Body of pancreas (tissue), 4 donors: Measurements from ENCODE around the gene WDR18. TPM values are rescaled to one million over a fixed set of nuclear protein-coding genes. Genes with fewer than 3 reads are reported as not detected.

Experiments
- ATAC-seq: fragments of 150-250 bp; one replicate; pipeline ENCODE4 v1.9.1; 2016
- DNase-seq, 4 donors: peaks; one replicate each; pipeline ENCODE4 v3.0.0-alpha.2; 2019
- H3K27ac ChIP-seq, 4 donors: fragments of 200-600 bp; sonication (generic); 1 replicate in 3 of 4; 2 replicates in 1 of 4; pipeline versions ENCODE4 v1.5.1 to v1.6.1; 2016 to 2019; ENCODE audit warnings: mild to moderate bottlenecking in 1 of 4, mixed read lengths in 1 of 4, moderate library complexity in 1 of 4
- H3K27me3 ChIP-seq, 2 donors: fragments of 200-600 bp; sonication (generic); one replicate each; pipeline ENCODE4 v1.6.0; 2016; ENCODE audit warnings: mild to moderate bottlenecking in 1 of 2
- H3K36me3 ChIP-seq, 2 donors: fragments of 200-600 bp; sonication (generic); replicated peaks in 1 of 2; 2 replicates each; pipeline ENCODE4 v1.5.1; 2016; ENCODE audit warnings: low read depth in 2 of 2; ENCODE audit not compliant: insufficient read depth in 1 of 2
- H3K4me1 ChIP-seq: fragments of 200-600 bp; sonication (generic); one replicate; pipeline ENCODE4 v1.6.0; 2016
- H3K4me3 ChIP-seq, 2 donors: fragments of 200-600 bp; sonication (generic); 1 replicate in 1 of 2; 2 replicates in 1 of 2; pipeline ENCODE4 v1.5.1; 2016 to 2019
- H3K9me3 ChIP-seq, 3 donors: fragments of 200-600 bp; sonication (generic); 1 replicate in 2 of 3; 2 replicates in 1 of 3; pipeline ENCODE4 v1.5.1; 2016
- POLR2A ChIP-seq, 3 donors: fragments of 450-650 bp; IDR thresholded peaks; one replicate each; pipeline ENCODE4 v1.6.1; 2016; ENCODE audit warnings: antibody characterized with exemption in 3 of 3, mild to moderate bottlenecking in 2 of 3
- WGBS, 2 donors: methylation state at CpG; one replicate each; pipeline ENCODE4 v1.1.5; 2017; 5-methylcytosine and 5-hydroxymethylcytosine counted together
- intact Hi-C: fragments of 100-400 bp; cut with DNase I; formaldehyde crosslinking; loops from one replicate; pipeline ENCODE4 v1.15.1; 2023
- total RNA-seq, 2 donors: library from RNA; depleted of rRNA; stranded (reverse); fragments of >200 nt; gene quantifications; one replicate each; pipeline ENCODE4 v1.1.0, GENCODE V29; 2016
- TF ChIP-seq, protein P1 (sequence below), 7 experiments: fragments of 450-650 bp in 4 of 7; fragments of 200-600 bp in 3 of 7; sonication (generic) in 3 of 7; IDR thresholded peaks; one replicate each; pipeline ENCODE4 v1.5.1; 2016 to 2019; ENCODE audit warnings: antibody characterized with exemption in 7 of 7

WDR18 gene, protein sequence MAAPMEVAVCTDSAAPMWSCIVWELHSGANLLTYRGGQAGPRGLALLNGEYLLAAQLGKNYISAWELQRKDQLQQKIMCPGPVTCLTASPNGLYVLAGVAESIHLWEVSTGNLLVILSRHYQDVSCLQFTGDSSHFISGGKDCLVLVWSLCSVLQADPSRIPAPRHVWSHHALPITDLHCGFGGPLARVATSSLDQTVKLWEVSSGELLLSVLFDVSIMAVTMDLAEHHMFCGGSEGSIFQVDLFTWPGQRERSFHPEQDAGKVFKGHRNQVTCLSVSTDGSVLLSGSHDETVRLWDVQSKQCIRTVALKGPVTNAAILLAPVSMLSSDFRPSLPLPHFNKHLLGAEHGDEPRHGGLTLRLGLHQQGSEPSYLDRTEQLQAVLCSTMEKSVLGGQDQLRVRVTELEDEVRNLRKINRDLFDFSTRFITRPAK
- 10 to 100 TPM; 15.3 to 53.1 TPM for total RNA-seq

DNA sequence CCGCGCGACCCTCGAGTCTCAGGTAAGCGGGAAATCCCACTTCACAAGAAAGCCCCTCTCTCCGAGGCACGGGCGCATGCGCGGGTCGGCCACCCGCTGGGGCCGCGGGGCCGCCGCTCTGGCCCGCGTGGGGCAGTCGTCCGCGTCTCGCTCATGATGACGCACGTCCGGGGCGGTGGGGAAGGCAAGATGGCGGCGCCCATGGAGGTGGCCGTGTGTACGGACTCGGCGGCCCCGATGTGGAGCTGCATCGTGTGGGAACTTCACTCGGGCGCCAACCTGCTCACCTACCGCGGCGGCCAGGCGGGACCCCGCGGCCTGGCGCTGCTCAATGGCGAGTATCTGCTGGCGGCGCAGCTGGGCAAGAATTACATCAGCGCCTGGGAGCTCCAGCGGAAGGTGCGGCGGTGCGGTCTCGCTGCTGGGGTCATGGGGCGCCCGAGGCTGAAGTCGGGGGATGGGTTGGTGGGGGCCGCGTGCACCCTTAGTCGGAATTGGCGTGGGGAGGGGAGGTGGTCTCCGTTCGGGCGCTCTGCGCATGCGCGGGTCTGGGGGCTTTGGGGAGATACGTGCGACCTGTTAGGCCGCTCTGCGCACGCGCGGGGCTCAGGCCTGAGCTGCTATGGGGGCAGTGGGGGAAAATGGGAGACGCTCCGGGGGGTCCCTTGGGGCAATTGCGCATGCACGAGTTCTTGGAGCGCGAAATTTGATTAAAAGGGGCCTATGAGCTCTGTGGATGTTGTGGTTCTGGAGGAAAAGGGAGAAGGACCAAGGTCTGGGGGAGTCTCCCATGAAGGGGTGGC lies at the start of gene WDR18:
Gene WDR18, plus strand, starts transcription at position 181 of the 803 bp plus-strand sequence. Its CDS starts 9 bp downstream, at position 190.
- intact Hi-C loops, result loop anchor here (10.0 kb wide), 1 partner anchor 220 kb away; no protein-coding TSS in a partner anchor

DNA sequence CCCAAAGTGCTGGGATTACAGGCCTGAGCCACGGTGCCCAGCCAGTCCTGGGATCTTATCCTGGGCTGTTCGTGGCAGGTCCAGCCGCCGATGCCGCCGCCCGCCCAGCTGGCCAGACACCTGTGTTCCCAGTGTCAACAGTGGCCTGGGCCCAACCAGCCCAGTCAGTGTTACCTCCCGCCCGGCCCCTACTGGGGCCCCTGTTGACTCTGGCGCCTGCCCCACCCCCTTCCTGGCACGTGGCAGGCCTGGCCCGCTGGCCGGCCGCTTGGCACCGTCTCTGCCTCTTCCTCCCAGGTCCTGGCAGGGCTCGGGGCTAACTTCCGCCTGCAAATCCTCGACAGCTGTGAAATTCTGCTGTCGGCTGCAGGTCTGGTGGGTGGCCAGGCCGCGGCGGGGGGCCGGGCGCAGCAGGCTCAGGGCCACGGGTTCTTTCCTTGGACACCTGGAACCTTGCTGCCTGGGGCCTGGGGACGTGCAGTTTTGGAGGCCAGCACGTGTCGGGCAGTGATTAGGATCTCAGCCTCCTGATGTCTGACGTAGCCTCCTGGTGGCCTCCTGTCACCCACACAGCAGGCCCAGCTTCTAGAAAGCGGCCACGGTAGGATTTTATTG lies 49.2 kb upstream of the WDR18 start:
- no peak overlapping the region for H3K4me3 ChIP-seq
- peak; percentile 98 to 99 (median 98) for DNase-seq
- peak overlapping the region; percentile 74 to 92 (median 86) for H3K27ac ChIP-seq
- intact Hi-C loops, result no loop called here
- H3K27me3 ChIP-seq, result no peaks in the 10 kb centered on the region
- peak; percentile 98 for ATAC-seq
- no peaks in the 10 kb centered on the region for H3K36me3 ChIP-seq
- TF ChIP-seq, protein P1, sequence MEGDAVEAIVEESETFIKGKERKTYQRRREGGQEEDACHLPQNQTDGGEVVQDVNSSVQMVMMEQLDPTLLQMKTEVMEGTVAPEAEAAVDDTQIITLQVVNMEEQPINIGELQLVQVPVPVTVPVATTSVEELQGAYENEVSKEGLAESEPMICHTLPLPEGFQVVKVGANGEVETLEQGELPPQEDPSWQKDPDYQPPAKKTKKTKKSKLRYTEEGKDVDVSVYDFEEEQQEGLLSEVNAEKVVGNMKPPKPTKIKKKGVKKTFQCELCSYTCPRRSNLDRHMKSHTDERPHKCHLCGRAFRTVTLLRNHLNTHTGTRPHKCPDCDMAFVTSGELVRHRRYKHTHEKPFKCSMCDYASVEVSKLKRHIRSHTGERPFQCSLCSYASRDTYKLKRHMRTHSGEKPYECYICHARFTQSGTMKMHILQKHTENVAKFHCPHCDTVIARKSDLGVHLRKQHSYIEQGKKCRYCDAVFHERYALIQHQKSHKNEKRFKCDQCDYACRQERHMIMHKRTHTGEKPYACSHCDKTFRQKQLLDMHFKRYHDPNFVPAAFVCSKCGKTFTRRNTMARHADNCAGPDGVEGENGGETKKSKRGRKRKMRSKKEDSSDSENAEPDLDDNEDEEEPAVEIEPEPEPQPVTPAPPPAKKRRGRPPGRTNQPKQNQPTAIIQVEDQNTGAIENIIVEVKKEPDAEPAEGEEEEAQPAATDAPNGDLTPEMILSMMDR (IDR thresholded peaks at IDR 0.05), result peak in 3 of 7 experiments; percentile 8 to 24 (median 15)
- TF ChIP-seq POLR2A (IDR thresholded peaks at IDR 0.05), result peak in 2 of 3 donors; percentile 54 to 56
- no peaks in the 10 kb centered on the region for H3K9me3 ChIP-seq
- WGBS, 2 donors, result 7 to 13% methylated on average over 3 to 31 of the region's 31 CpGs
- peaks cover 50% of the 10 kb centered on the region for H3K4me1 ChIP-seq

More for the DNA sequence above, at the start of gene WDR18:
- Histone ChIP-seq H3K27me3 (no peaks in the 10 kb centered on the region), H3K36me3 (no peaks in the 10 kb centered on the region), H3K27ac (peak within 1 kb of the TSS; percentile 77 to 95 (median 84)), H3K4me3 (peak within 1 kb of the TSS; percentile 79 to 95), H3K4me1 (peaks cover 42% of the 10 kb centered on the region), H3K9me3 (no peaks in the 10 kb centered on the region)
- peak; percentile 93 for ATAC-seq
- peak; percentile 65 to 86 (median 73) for TF ChIP-seq POLR2A (IDR thresholded peaks at IDR 0.05)
- TF ChIP-seq, protein P1 (IDR thresholded peaks at IDR 0.05), result peak in 6 of 7 experiments; percentile 21 to 57 (median 30)
- DNase-seq, result peak; percentile 93 to 95 (median 94)
- 0 to 1% methylated on average over 11 to 62 of the region's 78 CpGs for WGBS, 2 donors

DNA sequence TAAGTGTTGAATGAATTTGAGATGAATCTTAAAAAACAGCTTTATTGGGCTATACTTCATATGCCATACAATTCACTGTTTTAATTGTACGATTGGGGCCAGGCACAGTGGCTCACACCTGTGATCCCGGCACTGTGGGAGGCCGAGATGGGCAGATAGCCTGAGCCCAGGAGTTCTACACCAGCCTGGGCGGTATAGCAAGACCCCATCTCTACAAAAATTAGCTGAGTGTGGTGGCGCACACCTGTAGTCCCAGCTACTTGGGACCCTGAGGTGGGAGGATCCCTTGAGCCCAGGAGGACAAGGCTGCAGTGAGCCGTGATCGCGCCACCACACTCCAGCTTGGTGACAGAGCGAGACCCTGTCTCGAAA lies 48.0 kb upstream of the WDR18 start:
- H3K4me1 ChIP-seq, result peaks cover 62% of the 10 kb centered on the region
- WGBS, 2 donors, result 95 to 98% methylated on average over 8 to 10 of the region's 10 CpGs
- TF ChIP-seq, protein P1 (IDR thresholded peaks at IDR 0.05), result no peak
- TF ChIP-seq POLR2A (IDR thresholded peaks at IDR 0.05), result no peak
- intact Hi-C loops, result no loop called here
- DNase-seq (no peak), ATAC-seq (no peak)
- no peak overlapping the region for H3K27ac ChIP-seq
- H3K4me3 ChIP-seq, result no peak overlapping the region
- H3K36me3 ChIP-seq, result no peaks in the 10 kb centered on the region
- no peaks in the 10 kb centered on the region for H3K27me3 ChIP-seq
- no peaks in the 10 kb centered on the region for H3K9me3 ChIP-seq

DNA sequence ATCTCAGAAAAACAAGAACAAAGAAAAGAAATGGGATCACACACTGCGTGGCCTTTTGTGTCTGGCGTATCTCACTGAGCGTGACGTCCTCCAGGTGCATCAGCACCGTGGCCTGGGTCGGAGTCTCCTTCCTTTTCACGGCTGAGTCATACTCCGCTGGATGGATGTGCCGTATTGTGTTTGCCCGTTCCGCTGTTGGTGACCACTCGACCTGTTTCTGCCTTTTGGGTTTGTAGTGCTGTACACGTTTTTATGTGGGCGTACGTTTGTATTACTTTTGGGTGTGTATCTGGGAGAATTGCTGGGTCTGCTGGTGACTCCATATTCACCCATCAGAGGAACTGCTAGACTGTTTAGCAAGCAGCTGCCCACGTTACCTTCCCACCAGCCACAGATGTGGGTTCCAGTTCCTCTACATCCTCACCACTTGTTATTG lies 46.9 kb upstream of the WDR18 start:
- H3K36me3 ChIP-seq, result no peaks in the 10 kb centered on the region

More for the DNA sequence above, 46.9 kb upstream of the WDR18 start:
- DNase-seq, result no peak
- H3K4me3 ChIP-seq, result no peak overlapping the region
- no peak overlapping the region for H3K27ac ChIP-seq
- no peaks in the 10 kb centered on the region for H3K27me3 ChIP-seq
- intact Hi-C loops, result no loop called here
- peaks cover 73% of the 10 kb centered on the region for H3K4me1 ChIP-seq
- TF ChIP-seq, protein P1 (IDR thresholded peaks at IDR 0.05), result no peak
- no peak for TF ChIP-seq POLR2A (IDR thresholded peaks at IDR 0.05)
- WGBS, 2 donors, result 90 to 91% methylated on average over 16 of the region's 16 CpGs
- H3K9me3 ChIP-seq, result no peaks in the 10 kb centered on the region
- ATAC-seq, result no peak
